ENCODE data around the gene RNF26.

DNA sequence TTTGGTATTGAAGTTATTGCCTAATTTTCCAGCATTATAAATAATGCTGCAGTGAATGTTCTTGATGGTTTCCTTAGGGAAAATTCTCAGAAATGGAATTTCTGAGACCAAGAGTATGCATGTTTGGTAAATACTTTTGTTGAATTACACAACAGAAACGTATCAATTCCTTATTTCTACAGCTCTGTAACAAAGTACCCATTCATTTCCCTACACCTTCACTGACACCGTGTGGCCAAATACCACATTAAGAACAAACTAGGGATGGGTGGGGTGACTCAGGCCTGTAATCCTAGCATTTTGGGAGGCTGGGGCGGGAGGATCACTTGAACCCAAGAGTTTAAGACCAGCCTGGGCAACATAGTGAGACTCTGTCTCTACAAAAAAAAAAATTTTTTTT, 39.1 kb upstream of the RNF26 start:
- TF ChIP-seq, protein P1, sequence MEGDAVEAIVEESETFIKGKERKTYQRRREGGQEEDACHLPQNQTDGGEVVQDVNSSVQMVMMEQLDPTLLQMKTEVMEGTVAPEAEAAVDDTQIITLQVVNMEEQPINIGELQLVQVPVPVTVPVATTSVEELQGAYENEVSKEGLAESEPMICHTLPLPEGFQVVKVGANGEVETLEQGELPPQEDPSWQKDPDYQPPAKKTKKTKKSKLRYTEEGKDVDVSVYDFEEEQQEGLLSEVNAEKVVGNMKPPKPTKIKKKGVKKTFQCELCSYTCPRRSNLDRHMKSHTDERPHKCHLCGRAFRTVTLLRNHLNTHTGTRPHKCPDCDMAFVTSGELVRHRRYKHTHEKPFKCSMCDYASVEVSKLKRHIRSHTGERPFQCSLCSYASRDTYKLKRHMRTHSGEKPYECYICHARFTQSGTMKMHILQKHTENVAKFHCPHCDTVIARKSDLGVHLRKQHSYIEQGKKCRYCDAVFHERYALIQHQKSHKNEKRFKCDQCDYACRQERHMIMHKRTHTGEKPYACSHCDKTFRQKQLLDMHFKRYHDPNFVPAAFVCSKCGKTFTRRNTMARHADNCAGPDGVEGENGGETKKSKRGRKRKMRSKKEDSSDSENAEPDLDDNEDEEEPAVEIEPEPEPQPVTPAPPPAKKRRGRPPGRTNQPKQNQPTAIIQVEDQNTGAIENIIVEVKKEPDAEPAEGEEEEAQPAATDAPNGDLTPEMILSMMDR (IDR thresholded peaks at IDR 0.05; ENCODE audit: insufficient read depth, low read length, poor library complexity, severe bottlenecking): no peak
- TF ChIP-seq EZH2phosphoT487 (conservative IDR thresholded peaks at IDR 0.05; ENCODE audit: low read length): no peak
